Rectal smooth muscle tissue (tissue), 1 donor: ENCODE results near the gene FEM1B.

ENCODE experiments used
- H3K27ac ChIP-seq: one replicate; pipeline ENCODE4 v1.7.0; 2013; ENCODE audit warnings: low read depth, low read length, inconsistent platforms
- H3K27me3 ChIP-seq: one replicate; pipeline ENCODE4 v1.7.0; 2013; ENCODE audit warnings: low read length; ENCODE audit not compliant: control insufficient read depth, insufficient read depth
- H3K36me3 ChIP-seq: one replicate; pipeline ENCODE4 v1.7.0; 2013; ENCODE audit warnings: low read length; ENCODE audit not compliant: control insufficient read depth, insufficient read depth
- H3K4me1 ChIP-seq: one replicate; pipeline ENCODE4 v1.7.0; 2013; ENCODE audit warnings: low read length; ENCODE audit not compliant: control insufficient read depth, insufficient read depth
- H3K4me3 ChIP-seq: one replicate; pipeline ENCODE4 v1.7.0; 2013; ENCODE audit warnings: low read length
- H3K9ac ChIP-seq: one replicate; pipeline ENCODE4 v1.7.0; 2013; ENCODE audit warnings: low read length

FEM1B gene

DNA sequence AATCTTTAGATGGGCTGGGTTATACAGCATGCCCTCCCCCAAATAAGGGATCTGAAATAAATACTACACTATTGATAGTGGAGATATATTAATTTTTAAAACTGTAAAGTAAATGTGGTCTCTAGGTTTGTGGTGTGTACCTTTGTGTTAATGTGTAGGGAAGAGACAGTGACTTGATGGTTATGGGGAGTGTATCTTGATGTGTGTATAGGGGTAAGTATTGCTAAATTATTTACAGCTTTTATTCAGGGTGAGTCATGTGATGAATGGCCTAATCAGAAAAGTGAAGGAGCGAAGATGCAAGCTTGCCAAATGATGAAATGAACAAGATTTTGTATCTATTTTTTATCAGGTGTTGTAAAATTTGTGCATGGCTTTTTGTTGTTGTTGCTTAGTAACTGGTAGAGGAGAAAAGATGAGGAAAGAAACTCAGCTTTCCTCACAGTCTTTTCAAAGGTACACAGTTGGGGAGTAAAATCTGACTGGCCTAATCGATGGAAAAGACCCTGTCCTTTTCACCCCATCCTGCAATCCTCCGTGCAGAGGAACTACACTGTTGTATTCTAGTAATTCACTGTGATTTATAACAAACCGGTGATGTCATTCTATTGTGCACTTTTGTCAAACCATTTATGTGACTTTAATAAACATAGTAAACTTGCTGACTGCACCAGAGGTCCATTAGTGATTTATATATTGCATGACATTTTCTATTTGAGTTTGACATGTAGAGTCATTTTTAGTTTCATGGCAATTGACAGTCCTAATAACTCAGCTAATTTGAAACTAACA lies 17.7 kb downstream of the FEM1B start:
- H3K27me3 ChIP-seq: no peaks in the 10 kb centered on the region
- H3K9ac ChIP-seq: no peak overlapping the region
- H3K36me3 ChIP-seq: peaks cover 7% of the 10 kb centered on the region
- no peak overlapping the region for H3K27ac ChIP-seq
- no peak overlapping the region for H3K4me3 ChIP-seq
- peaks cover 15% of the 10 kb centered on the region for H3K4me1 ChIP-seq

DNA sequence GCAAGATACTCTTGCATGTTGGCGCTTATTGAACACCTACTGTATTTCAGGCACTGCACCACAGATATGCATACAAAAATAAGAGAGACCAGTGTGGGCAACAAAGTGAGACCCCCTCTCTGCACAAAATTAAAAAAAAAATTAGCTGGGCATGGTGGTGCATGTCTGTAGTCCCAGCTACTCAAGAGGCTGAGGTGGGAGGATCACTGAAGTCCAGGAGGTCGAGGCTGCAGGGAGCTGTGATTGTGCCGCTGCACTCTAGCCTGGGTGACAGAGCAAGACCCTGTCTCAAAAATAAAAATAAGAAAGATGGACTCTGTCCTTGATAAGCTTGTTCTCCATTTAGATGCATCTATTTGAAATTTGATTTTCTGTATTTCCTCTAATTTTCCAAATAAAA lies 20.8 kb downstream of the FEM1B start:
- no peak overlapping the region for H3K9ac ChIP-seq
- no peak overlapping the region for H3K4me3 ChIP-seq
- H3K27ac ChIP-seq: no peak overlapping the region

DNA sequence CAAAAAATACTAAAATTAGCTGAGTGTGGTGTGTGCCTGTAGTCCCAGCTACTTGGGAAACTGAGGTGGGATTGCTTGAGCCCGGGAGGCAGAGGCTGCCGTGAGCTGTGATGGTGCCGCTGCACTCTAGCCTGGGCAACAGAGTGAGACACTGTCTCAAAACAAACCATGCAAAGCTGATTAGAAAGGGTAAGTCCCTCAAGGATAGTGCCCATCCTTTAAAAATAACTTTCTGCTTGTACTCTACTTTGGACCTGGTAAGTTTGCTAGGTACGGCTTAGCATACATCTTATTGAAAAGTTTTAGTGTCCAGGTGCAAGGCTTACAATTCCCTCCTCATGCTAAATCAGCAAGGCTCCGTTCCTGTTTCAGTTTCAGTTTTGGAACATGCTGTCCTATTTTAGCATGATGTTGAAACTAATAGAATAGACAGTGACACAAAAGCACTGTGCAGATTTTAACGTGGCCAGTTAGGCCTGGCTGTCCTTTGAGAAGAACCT lies 21.4 kb downstream of the FEM1B start:
- Histone ChIP-seq H3K27ac (peak overlapping the region; percentile 3), H3K27me3 (no peaks in the 10 kb centered on the region), H3K4me3 (peak overlapping the region; percentile 51), H3K9ac (no peak overlapping the region), H3K36me3 (no peaks in the 10 kb centered on the region), H3K4me1 (peaks cover 10% of the 10 kb centered on the region)

More for the DNA sequence above, 20.8 kb downstream of the FEM1B start:
- Histone ChIP-seq H3K27me3 (no peaks in the 10 kb centered on the region), H3K4me1 (peaks cover 10% of the 10 kb centered on the region), H3K36me3 (no peaks in the 10 kb centered on the region)

DNA sequence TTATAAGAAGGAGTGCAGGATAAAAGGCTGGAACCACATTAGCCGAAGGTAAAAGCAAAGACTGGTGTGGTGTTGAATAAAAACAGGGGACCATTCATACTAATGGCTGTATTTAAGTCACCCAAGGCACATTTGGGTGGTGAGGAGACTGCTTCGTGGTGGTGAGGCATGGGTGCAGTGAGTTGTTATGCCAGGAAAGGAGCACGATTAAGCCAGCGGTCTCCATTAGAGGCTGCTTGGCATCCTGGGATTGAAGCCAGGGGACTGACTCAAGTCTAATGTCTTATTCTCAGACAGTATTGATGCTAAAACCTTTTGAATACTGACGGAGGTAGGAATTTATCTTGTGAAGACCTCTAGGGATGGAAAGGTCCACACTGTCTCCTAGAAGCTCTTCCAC lies 21.9 kb downstream of the FEM1B start:
- Histone ChIP-seq H3K9ac (no peak overlapping the region), H3K36me3 (no peaks in the 10 kb centered on the region), H3K4me1 (peaks cover 10% of the 10 kb centered on the region), H3K27ac (peak overlapping the region; percentile 18), H3K27me3 (no peaks in the 10 kb centered on the region), H3K4me3 (peak overlapping the region; percentile 37)

DNA sequence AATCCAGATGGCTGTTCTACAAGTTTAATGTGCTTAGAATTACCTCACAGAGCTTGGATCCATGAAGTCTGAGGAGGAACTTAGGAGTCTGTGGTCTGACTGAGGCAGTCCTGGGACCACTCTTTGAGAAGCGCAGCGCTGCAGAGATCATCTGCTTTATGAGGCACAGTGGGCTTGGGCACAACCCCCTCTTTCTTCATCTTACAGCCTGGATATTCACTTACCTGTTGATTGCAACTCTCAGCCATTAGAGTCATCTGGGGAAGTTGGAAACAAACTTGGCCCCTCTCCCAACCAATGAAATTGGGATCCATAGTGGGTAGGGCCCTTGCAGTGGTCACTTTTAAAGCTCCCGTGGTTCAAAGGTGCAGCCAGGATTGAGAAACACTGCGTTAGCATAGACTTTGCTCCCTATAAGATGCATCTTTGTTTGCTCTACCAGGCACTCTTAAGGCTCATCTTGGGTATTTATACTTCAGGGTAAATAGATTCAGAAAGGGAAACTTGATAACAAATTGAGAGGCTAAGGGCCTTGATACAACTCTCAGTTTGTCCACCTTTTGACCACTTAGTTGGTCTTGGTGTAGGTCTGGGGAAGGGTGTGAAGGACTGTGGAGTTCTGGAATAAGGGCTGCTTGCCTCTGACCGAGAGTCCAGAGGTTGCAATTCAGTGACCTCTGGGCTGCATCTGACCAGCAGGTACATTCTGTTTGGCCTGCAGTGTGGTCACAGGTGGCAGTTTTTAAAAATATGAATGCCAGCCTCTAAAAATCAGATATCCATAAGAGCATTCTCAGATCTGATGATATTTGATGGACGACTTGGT lies 22.8 kb downstream of the FEM1B start:
- H3K9ac ChIP-seq: no peak overlapping the region
- peaks cover 9% of the 10 kb centered on the region for H3K4me1 ChIP-seq
- H3K36me3 ChIP-seq: no peaks in the 10 kb centered on the region
- no peak overlapping the region for H3K27ac ChIP-seq
- H3K4me3 ChIP-seq: no peak overlapping the region
- H3K27me3 ChIP-seq: no peaks in the 10 kb centered on the region

DNA sequence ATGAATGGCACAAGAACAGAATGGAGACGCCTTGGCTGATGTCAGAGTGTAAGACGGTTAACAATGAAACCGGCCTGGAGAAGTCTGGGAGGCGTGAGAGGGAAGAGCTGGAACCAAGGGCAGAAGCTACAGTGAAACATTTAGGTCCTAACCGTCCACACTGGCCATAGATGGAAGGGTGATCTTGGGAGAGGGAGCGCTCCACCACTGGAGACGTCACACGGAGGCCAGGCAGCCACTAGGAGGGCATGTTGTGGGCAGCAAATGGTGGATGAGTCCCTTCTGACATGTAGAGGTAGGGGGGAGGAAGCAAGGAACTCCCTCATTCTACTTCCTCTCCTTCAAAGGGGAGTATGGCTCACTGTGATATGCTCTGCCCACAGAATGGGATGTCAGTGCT lies 23.8 kb downstream of the FEM1B start:
- Histone ChIP-seq H3K27me3 (no peaks in the 10 kb centered on the region), H3K36me3 (no peaks in the 10 kb centered on the region), H3K4me3 (no peak overlapping the region), H3K27ac (no peak overlapping the region), H3K4me1 (peaks cover 5% of the 10 kb centered on the region), H3K9ac (no peak overlapping the region)

DNA sequence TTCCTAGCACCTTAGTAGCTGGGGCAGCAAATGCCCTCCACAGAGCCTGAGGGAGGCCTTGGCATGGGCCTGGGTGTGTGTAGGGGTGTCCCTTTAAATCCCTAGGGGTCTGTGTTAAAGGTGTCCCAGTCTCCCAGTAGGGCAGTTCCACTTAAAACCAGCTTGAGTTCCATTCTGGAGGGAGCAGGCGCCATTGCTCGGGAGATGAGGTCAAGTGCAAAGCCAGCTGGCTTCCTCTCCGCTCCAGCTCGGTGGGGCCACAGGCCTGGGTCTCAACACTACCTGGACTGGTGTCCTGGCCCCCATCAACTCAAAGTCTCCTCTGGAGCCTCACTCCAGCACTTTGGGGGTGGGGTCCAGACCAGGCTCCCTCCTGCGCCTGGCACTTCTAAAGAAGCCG lies 25.2 kb downstream of the FEM1B start:
- no peaks in the 10 kb centered on the region for H3K27me3 ChIP-seq
- no peak overlapping the region for H3K9ac ChIP-seq
- no peak overlapping the region for H3K27ac ChIP-seq
- no peak overlapping the region for H3K4me3 ChIP-seq
- peaks cover 7% of the 10 kb centered on the region for H3K4me1 ChIP-seq
- no peaks in the 10 kb centered on the region for H3K36me3 ChIP-seq

DNA sequence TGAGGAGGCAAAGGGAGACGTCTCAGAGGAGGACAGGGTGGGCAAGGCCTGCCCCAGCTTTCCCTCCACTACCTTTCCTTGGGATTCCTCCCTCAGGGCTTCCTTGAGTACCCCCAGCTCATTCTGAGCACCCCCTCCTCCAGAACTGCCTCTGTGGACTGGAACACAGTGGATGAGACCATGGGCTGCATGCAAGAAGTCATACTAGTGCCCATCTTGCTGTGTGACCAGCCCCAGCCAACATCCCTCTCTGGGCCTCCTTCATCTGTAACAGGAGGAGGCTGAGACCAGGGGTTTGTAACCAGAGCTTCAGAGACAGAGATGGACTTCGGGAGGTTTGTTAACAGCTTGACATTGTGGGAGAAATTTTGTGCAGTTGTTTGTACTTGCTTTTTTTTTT lies 25.6 kb downstream of the FEM1B start:
- Histone ChIP-seq H3K36me3 (no peaks in the 10 kb centered on the region), H3K9ac (no peak overlapping the region), H3K4me3 (no peak overlapping the region)

DNA sequence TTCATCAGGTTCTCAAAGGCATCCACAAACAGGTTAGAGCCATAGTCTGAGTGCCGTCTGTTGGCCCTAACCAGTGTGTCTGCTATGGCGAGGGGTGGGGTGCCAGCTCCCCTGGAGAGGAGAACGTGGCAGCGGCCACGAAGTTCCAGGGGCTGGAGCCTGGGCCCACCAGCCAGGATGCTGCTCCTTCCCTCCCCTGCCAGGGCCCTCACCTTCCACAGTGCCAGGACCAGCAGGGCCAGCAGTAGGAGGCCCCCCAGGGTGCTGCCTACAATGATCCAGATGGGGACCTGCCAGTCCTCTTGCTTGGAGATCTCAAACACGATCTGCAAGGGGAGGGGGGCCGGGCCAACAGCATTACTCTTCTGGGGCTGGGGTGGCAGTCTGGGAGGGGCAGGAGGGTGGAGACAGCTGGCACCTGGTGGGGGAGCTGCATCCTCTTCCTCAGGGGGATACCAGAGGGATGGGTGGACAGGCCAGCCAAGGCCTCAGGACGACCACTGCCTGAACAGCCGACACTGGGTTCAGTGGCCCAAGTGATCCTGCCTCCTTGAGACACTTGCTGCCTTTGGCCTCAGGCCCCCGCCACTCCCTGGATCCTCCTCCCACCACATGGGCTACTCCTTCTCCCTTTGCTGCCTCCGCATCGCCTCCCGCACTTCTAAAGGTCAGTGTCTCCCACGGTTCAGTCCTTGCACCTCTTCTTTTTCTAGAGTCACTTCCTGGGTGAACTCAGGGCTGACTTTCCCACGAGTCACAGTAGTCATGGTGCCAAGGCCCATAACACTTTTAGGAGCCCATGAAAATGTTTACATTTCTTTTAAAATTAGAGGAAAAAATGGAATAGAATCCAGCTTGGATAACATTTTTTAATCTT lies 26.3 kb downstream of the FEM1B start:
- Histone ChIP-seq H3K36me3 (no peaks in the 10 kb centered on the region), H3K4me1 (peaks cover 7% of the 10 kb centered on the region), H3K9ac (no peak overlapping the region), H3K27ac (no peak overlapping the region), H3K4me3 (no peak overlapping the region), H3K27me3 (no peaks in the 10 kb centered on the region)

More for the DNA sequence above, 25.6 kb downstream of the FEM1B start:
- peaks cover 7% of the 10 kb centered on the region for H3K4me1 ChIP-seq
- H3K27ac ChIP-seq: no peak overlapping the region
- no peaks in the 10 kb centered on the region for H3K27me3 ChIP-seq

DNA sequence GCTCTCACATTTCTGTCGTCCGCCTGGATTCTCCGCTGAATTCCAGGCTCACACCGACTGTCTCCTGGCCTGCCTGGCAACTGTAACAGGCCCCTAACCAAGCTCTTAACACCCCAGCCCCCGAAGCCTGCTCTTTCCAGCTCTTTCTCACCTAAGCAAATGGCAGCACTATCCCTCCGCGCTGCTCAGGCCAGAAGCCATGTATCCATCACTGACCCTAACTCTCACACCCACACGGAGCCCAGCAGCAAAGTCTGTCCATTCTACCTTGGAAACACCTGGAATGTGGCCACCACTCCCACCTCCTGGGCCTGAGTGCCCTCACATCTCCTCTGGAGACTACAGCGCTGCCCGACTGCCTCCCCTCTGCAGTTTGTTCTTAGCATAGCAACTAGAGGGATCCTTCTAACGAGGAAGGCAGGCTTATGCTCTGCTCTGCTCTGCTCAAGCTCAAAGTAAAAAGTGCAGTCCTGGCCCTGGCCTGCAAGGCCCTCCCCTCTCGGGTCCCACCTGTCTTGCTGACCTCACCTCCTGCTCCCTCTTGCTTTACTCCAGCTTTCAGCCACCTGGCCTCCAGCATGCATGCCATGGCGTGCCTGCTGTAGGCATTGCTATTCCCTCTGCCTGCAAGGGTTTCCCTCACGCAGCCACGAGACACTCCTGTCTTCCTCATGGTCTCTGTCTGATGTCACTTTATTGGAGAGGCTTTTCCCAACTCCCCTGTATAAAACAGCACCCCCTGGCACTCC lies 27.2 kb downstream of the FEM1B start:
- H3K9ac ChIP-seq: no peak overlapping the region

DNA sequence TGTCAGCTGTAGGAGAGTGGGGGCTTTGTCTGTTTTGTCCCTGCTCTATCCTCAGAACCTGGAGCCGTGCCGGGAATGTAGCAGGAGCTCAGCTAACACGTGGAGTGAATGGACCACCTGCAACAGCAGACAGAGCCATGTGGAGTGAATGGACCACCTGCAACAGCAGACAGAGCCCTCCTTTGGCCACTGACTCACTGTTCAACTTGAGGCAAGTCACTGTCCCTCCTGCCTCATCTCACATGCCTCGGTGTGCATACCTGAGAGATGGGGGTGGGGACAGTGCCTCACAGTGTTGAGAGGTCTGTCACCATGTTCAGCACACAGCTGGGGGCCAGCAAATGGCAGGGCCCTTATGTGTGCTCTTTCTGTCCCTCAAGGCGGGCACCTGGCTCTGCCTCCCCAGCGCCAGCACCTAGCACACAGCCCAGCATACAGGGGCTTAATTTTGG lies 27.9 kb downstream of the FEM1B start:
- Histone ChIP-seq H3K36me3 (no peaks in the 10 kb centered on the region), H3K27ac (no peak overlapping the region), H3K27me3 (no peaks in the 10 kb centered on the region), H3K4me3 (no peak overlapping the region), H3K9ac (no peak overlapping the region), H3K4me1 (peaks cover 2% of the 10 kb centered on the region)

More for the DNA sequence above, 27.2 kb downstream of the FEM1B start:
- Histone ChIP-seq H3K27me3 (no peaks in the 10 kb centered on the region), H3K36me3 (no peaks in the 10 kb centered on the region), H3K4me1 (peaks cover 3% of the 10 kb centered on the region), H3K4me3 (no peak overlapping the region), H3K27ac (no peak overlapping the region)
